HG03432 (cell line): Measurements from ENCODE around the gene RRN3.
"Not testable (repeated sequence)": the region's sequence is repeated elsewhere in the genome, so short reads cannot be mapped to it uniquely, and the experiment has no call there.

Experiments used
- ATAC-seq: cut with Tn5 transposase; IDR thresholded peaks from one replicate; pipeline ENCODE4 v1.9.1; 2021; ENCODE audit warnings: mild to moderate bottlenecking, moderate library complexity; ENCODE audit not compliant: unreplicated experiment

The RRN3 gene

GRCh38 chr16:15028801-15029698, 65.0 kb downstream of the RRN3 start:
- ATAC-seq: not testable (repeated sequence)

- ATAC-seq: not testable (repeated sequence)
Observed at GRCh38 chr16:15028345-15028715, 65.7 kb downstream of the RRN3 start.

- ATAC-seq: not testable (repeated sequence)
Observed at GRCh38 chr16:15027503-15028344, 66.3 kb downstream of the RRN3 start.

- ATAC-seq: not testable (repeated sequence)
Observed at GRCh38 chr16:15027051-15027450, 67.0 kb downstream of the RRN3 start.

- not testable (repeated sequence) for ATAC-seq
Observed at GRCh38 chr16:15025234-15025951, 68.7 kb downstream of the RRN3 start.

- ATAC-seq: not testable (repeated sequence)
Observed at GRCh38 chr16:15024858-15025199, 69.2 kb downstream of the RRN3 start.

- ATAC-seq: not testable (repeated sequence)
Observed at GRCh38 chr16:15023381-15024077, 70.5 kb downstream of the RRN3 start.

- peak; percentile 79 for ATAC-seq
Observed at GRCh38 chr16:15022194-15022593, 71.9 kb downstream of the RRN3 start.

GRCh38 chr16:15021429-15021828, 72.6 kb downstream of the RRN3 start:
- ATAC-seq: not testable (repeated sequence)

- ATAC-seq: not testable (repeated sequence)
Observed at GRCh38 chr16:15016951-15017580, 77.0 kb downstream of the RRN3 start.

GRCh38 chr16:15016354-15016753, 77.7 kb downstream of the RRN3 start:
- not testable (repeated sequence) for ATAC-seq

- ATAC-seq: not testable (repeated sequence)
Observed at GRCh38 chr16:15015671-15016070, 78.4 kb downstream of the RRN3 start.

- ATAC-seq: not testable (repeated sequence)
Observed at GRCh38 chr16:15012941-15013340, 81.1 kb downstream of the RRN3 start.
